AG09309 (cell line): ENCODE data around the gene TOPBP1.

Source experiments
- DNase-seq: peaks from one replicate; pipeline ENCODE4 v3.0.0-alpha.2; 2010; ENCODE audit warnings: low read depth
- H3K4me3 ChIP-seq: 2 replicates; pipeline ENCODE4 v1.5.1; 2011; ENCODE audit warnings: mild to moderate bottlenecking, low read depth, low read length, moderate library complexity; ENCODE audit not compliant: control insufficient read depth
- CTCF ChIP-seq: IDR thresholded peaks from 2 replicates; pipeline ENCODE4 v1.5.1; 2011; ENCODE audit warnings: mild to moderate bottlenecking, low read depth, low read length, inconsistent platforms; ENCODE audit not compliant: insufficient read depth, control insufficient read depth; ENCODE audit errors: missing control alignments

Gene TOPBP1

GRCh38 chr3:133643611-133644010 lies 18.1 kb downstream of the TOPBP1 start:
- TF ChIP-seq CTCF, result no peak
- no peak for DNase-seq
- H3K4me3 ChIP-seq, result no peak overlapping the region

GRCh38 chr3:133641254-133641653 lies 20.5 kb downstream of the TOPBP1 start:
- TF ChIP-seq CTCF, result no peak
- H3K4me3 ChIP-seq, result no peak overlapping the region
- DNase-seq, result no peak

- no peak overlapping the region for H3K4me3 ChIP-seq
- TF ChIP-seq CTCF, result no peak
- DNase-seq, result no peak
Observed at GRCh38 chr3:133633439-133633838, 28.3 kb downstream of the TOPBP1 start.

- TF ChIP-seq CTCF, result no peak
- no peak overlapping the region for H3K4me3 ChIP-seq
- DNase-seq, result no peak
Observed at GRCh38 chr3:133629146-133629545, 32.6 kb downstream of the TOPBP1 start.

- no peak for DNase-seq
- H3K4me3 ChIP-seq, result no peak overlapping the region
- no peak for TF ChIP-seq CTCF
Observed at GRCh38 chr3:133627789-133628188, 34.0 kb downstream of the TOPBP1 start.

- DNase-seq, result no peak
- no peak for TF ChIP-seq CTCF
- H3K4me3 ChIP-seq, result no peak overlapping the region
Observed at GRCh38 chr3:133620066-133620784, 41.5 kb downstream of the TOPBP1 start.
